ENCODE results near the gene DUSP9. TPM values are rescaled to one million over a fixed set of nuclear protein-coding genes. Genes with fewer than 3 reads are reported as not detected.

Gene DUSP9
- polyA plus RNA-seq, 1 experiment = 0.06 TPM

GRCh38 chrX:153671589-153672530, 24.9 kb downstream of the DUSP9 start:
- CTCF ChIA-PET = interaction anchor here (5.2 kb wide), 1 partner anchor 133 kb away, joined by 52 read pairs; no protein-coding TSS in a partner anchor
- POLR2A ChIA-PET = no interaction called here
- no peak for DNase-seq (ENCODE audit: low read depth)
- no peak for TF ChIP-seq CTCF (IDR thresholded peaks at IDR 0.05; ENCODE audit: insufficient read depth, low read depth, low read length)
- H3K36me3 ChIP-seq (ENCODE audit: control insufficient read depth, insufficient read depth, low read length) = no peaks in the 10 kb centered on the region
- H3K4me3 ChIP-seq (ENCODE audit: low read depth, low read length) = no peak overlapping the region
- H3K27me3 ChIP-seq (ENCODE audit: control insufficient read depth, insufficient read depth, low read length) = no peaks in the 10 kb centered on the region; the same call in 1 of the 2 replicates

- CTCF ChIA-PET = no interaction called here
- no peak for DNase-seq (ENCODE audit: low read depth)
- Histone ChIP-seq H3K27me3 (ENCODE audit: control insufficient read depth, insufficient read depth, low read length) (no peaks in the 10 kb centered on the region; the same call in 1 of the 2 replicates), H3K36me3 (ENCODE audit: control insufficient read depth, insufficient read depth, low read length) (no peaks in the 10 kb centered on the region), H3K4me3 (ENCODE audit: low read depth, low read length) (no peak overlapping the region)
- POLR2A ChIA-PET = no interaction called here
- TF ChIP-seq CTCF (IDR thresholded peaks at IDR 0.05; ENCODE audit: insufficient read depth, low read depth, low read length) = no peak
These were observed 25.8 kb downstream of the DUSP9 start for GRCh38 chrX:153672531-153673427.

GRCh38 chrX:153673428-153674218, 26.6 kb downstream of the DUSP9 start, which contains the start of gene PNCK:
Gene PNCK (minus strand): TSS chrX:153673813. CDS start chrX:153673076, 737 bp downstream.
- no peaks in the 10 kb centered on the region for H3K36me3 ChIP-seq (ENCODE audit: control insufficient read depth, insufficient read depth, low read length)
- no peak for TF ChIP-seq CTCF (IDR thresholded peaks at IDR 0.05; ENCODE audit: insufficient read depth, low read depth, low read length)
- no peak within 1 kb of the TSS for H3K4me3 ChIP-seq (ENCODE audit: low read depth, low read length)
- CTCF ChIA-PET = no interaction called here
- POLR2A ChIA-PET = no interaction called here
- H3K27me3 ChIP-seq (ENCODE audit: control insufficient read depth, insufficient read depth, low read length) = no peaks in the 10 kb centered on the region; the same call in 1 of the 2 replicates
- no peak for DNase-seq (ENCODE audit: low read depth)

GRCh38 chrX:153674219-153674851, 27.3 kb downstream of the DUSP9 start:
- TF ChIP-seq CTCF (IDR thresholded peaks at IDR 0.05; ENCODE audit: insufficient read depth, low read depth, low read length) = no peak
- DNase-seq (ENCODE audit: low read depth) = no peak
- POLR2A ChIA-PET = no interaction called here
- Histone ChIP-seq H3K36me3 (ENCODE audit: control insufficient read depth, insufficient read depth, low read length) (no peaks in the 10 kb centered on the region), H3K27me3 (ENCODE audit: control insufficient read depth, insufficient read depth, low read length) (no peaks in the 10 kb centered on the region; the same call in 1 of the 2 replicates), H3K4me3 (ENCODE audit: low read depth, low read length) (no peak overlapping the region)
- CTCF ChIA-PET = no interaction called here

Measured in BJ (cell line).